Osteocyte (in vitro differentiated cells): ENCODE measurements around the gene TENM3. TPM values are rescaled to one million over a fixed set of nuclear protein-coding genes. Genes with fewer than 3 reads are reported as not detected.

Experiments used
- DNase-seq: peaks from one replicate; pipeline ENCODE4 v3.0.0; 2021; ENCODE audit warnings: mixed read lengths; ENCODE audit not compliant: unreplicated experiment; ENCODE audit errors: extremely low spot score
- H3K27ac Mint-ChIP-seq: one replicate; pipeline ENCODE4 v1.8.0; 2021; ENCODE audit warnings: mild to moderate bottlenecking, mixed read lengths; ENCODE audit not compliant: unreplicated experiment
- H3K27me3 Mint-ChIP-seq: one replicate; pipeline ENCODE4 v1.8.0; 2021; ENCODE audit warnings: mixed read lengths; ENCODE audit not compliant: unreplicated experiment
- H3K36me3 Mint-ChIP-seq: one replicate; pipeline ENCODE4 v1.8.0; 2021; ENCODE audit warnings: mixed read lengths; ENCODE audit not compliant: unreplicated experiment
- H3K4me1 Mint-ChIP-seq: one replicate; pipeline ENCODE4 v1.8.0; 2021; ENCODE audit warnings: mixed read lengths; ENCODE audit not compliant: unreplicated experiment
- H3K4me3 Mint-ChIP-seq: one replicate; pipeline ENCODE4 v1.8.0; 2021; ENCODE audit warnings: mild to moderate bottlenecking, moderate library complexity, mixed read lengths; ENCODE audit not compliant: unreplicated experiment
- H3K9me3 Mint-ChIP-seq: one replicate; pipeline ENCODE4 v1.8.0; 2021; ENCODE audit warnings: mixed read lengths; ENCODE audit not compliant: unreplicated experiment
- CTCF ChIP-seq: fragments of 200-600 bp; sonication (generic); IDR thresholded peaks from 2 replicates; pipeline ENCODE4 v1.5.0; 2021; ENCODE audit warnings: antibody characterized with exemption, mild to moderate bottlenecking, moderate library complexity
- total RNA-seq: library from RNA; stranded (reverse); gene quantifications from 2 replicates; pipeline ENCODE4 v1.2.1, GENCODE V29; 2021

The TENM3 gene
- total RNA-seq, 1 donor from 2014 or later, result 78.3 TPM

- no peaks in the 10 kb centered on the region for H3K27me3 Mint-ChIP-seq
- DNase-seq, result no peak
- H3K4me1 Mint-ChIP-seq, result peaks cover 8% of the 10 kb centered on the region
- no peak overlapping the region for H3K4me3 Mint-ChIP-seq
- H3K9me3 Mint-ChIP-seq, result peaks cover 3% of the 10 kb centered on the region
- no peak overlapping the region for H3K27ac Mint-ChIP-seq
- H3K36me3 Mint-ChIP-seq, result peaks cover 24% of the 10 kb centered on the region
- no peak for TF ChIP-seq CTCF
Measured at GRCh38 chr4:182741054-182741453, 497.9 kb downstream of the TENM3 start.

DNA sequence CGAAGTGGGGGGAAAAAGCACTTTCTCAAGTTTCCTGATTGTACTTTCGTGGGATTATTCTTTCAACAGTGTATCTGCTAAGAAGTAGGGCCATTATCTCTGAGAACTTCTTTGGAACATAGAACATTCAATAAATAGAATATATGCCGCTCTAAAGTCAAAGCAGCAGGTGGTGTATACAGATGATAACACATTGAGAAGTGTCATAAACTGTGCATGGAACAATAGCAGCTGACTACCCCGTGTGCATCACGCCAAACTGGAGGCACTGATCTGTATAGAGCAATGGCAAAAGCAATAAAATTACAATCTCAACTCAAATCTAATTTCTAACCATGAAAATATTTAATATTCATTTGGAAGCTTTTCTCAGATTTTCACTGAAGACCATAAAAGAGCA lies 498.7 kb downstream of the TENM3 start:
- DNase-seq, result no peak
- Mint-ChIP-seq H3K4me1 (peaks cover 8% of the 10 kb centered on the region), H3K27me3 (no peaks in the 10 kb centered on the region), H3K27ac (no peak overlapping the region), H3K36me3 (peaks cover 29% of the 10 kb centered on the region), H3K4me3 (no peak overlapping the region), H3K9me3 (peaks cover 7% of the 10 kb centered on the region)
- TF ChIP-seq CTCF, result no peak

- no peak for DNase-seq
- H3K27ac Mint-ChIP-seq, result no peak overlapping the region
- TF ChIP-seq CTCF, result no peak
- H3K9me3 Mint-ChIP-seq, result peaks cover 7% of the 10 kb centered on the region
- H3K4me3 Mint-ChIP-seq, result no peak overlapping the region
- H3K4me1 Mint-ChIP-seq, result peaks cover 10% of the 10 kb centered on the region
- H3K36me3 Mint-ChIP-seq, result peaks cover 22% of the 10 kb centered on the region
- no peaks in the 10 kb centered on the region for H3K27me3 Mint-ChIP-seq
Measured at GRCh38 chr4:182743815-182744214, 500.6 kb downstream of the TENM3 start.

DNA sequence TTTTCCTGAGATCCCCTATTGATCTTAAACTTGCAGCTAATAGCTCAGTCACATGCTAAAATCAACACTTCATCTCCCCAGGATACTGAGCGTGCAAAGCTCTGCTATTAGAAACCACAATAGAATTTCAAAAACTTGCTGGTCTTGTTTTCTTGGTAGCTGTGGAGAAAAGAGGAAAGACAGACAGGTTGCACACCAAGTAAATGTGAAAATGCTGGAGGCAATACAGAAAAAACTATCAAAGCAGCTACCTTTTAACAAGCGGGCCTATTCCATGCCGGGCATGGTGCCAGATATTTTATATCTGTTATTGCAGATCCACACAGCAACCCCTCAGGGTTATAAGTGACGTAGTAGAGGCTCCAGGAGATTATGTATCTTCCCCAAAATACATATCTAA lies 502.0 kb downstream of the TENM3 start:
- Mint-ChIP-seq H3K27me3 (no peaks in the 10 kb centered on the region), H3K36me3 (peaks cover 20% of the 10 kb centered on the region), H3K4me1 (peaks cover 21% of the 10 kb centered on the region), H3K9me3 (peaks cover 7% of the 10 kb centered on the region), H3K27ac (no peak overlapping the region), H3K4me3 (no peak overlapping the region)
- DNase-seq, result no peak
- no peak for TF ChIP-seq CTCF

- Mint-ChIP-seq H3K27me3 (no peaks in the 10 kb centered on the region), H3K4me1 (peaks cover 25% of the 10 kb centered on the region), H3K9me3 (peaks cover 7% of the 10 kb centered on the region), H3K4me3 (no peak overlapping the region), H3K36me3 (peaks cover 20% of the 10 kb centered on the region), H3K27ac (no peak overlapping the region)
- DNase-seq, result no peak
- no peak for TF ChIP-seq CTCF
Measured at GRCh38 chr4:182746876-182747275, 503.7 kb downstream of the TENM3 start.
